GM18909 (cell line): ENCODE results near the gene SPSB2.

Source experiments
- ATAC-seq: cut with Tn5 transposase; IDR thresholded peaks from one replicate; pipeline ENCODE4 v1.9.1; 2021; ENCODE audit warnings: mild to moderate bottlenecking; ENCODE audit not compliant: unreplicated experiment, poor library complexity

SPSB2 gene

GRCh38 chr12:6836851-6837250, 36.3 kb downstream of the SPSB2 start:
- ATAC-seq, result no peak

- ATAC-seq, result no peak
Observed at GRCh38 chr12:6834873-6835272, 38.2 kb downstream of the SPSB2 start.

GRCh38 chr12:6834254-6834653, 38.8 kb downstream of the SPSB2 start:
- no peak for ATAC-seq

- ATAC-seq, result no peak
Observed at GRCh38 chr12:6833189-6833890, 39.8 kb downstream of the SPSB2 start.

GRCh38 chr12:6832125-6832524, 41.0 kb downstream of the SPSB2 start:
- ATAC-seq, result no peak

GRCh38 chr12:6831450-6831995, 41.6 kb downstream of the SPSB2 start:
- no peak for ATAC-seq

GRCh38 chr12:6830999-6831398, 42.1 kb downstream of the SPSB2 start:
- no peak for ATAC-seq

- no peak for ATAC-seq
Observed at GRCh38 chr12:6830286-6830890, 42.7 kb downstream of the SPSB2 start.

GRCh38 chr12:6829536-6830220, 43.4 kb downstream of the SPSB2 start:
- ATAC-seq, result no peak

GRCh38 chr12:6828781-6829535, 44.1 kb downstream of the SPSB2 start:
- no peak for ATAC-seq

GRCh38 chr12:6827982-6828780, 44.9 kb downstream of the SPSB2 start, which contains the start of gene P3H3:
Gene P3H3 (plus strand): TSS chr12:6828407. CDS start chr12:6828441, 34 bp downstream.
- no peak for ATAC-seq

- ATAC-seq, result no peak
Observed at GRCh38 chr12:6827437-6827911, 45.6 kb downstream of the SPSB2 start.

GRCh38 chr12:6826734-6827436, 46.2 kb downstream of the SPSB2 start:
- no peak for ATAC-seq

- no peak for ATAC-seq
Observed at GRCh38 chr12:6826125-6826733, 46.9 kb downstream of the SPSB2 start.

GRCh38 chr12:6825398-6826124, 47.5 kb downstream of the SPSB2 start:
- ATAC-seq, result peak; percentile 43

GRCh38 chr12:6824901-6825381, 48.2 kb downstream of the SPSB2 start:
- ATAC-seq, result no peak

- ATAC-seq, result no peak
Observed at GRCh38 chr12:6824085-6824775, 48.9 kb downstream of the SPSB2 start.
